ENCODE results near the gene NFATC2IP. TPM values are rescaled to one million over a fixed set of nuclear protein-coding genes. Genes with fewer than 3 reads are reported as not detected.
"Not testable (repeated sequence)": the region's sequence is repeated elsewhere in the genome, so short reads cannot be mapped to it uniquely, and the experiment has no call there.

NFATC2IP gene
- total RNA-seq, 4 donors from 2014 or later: 26.4 to 65.3 (median 35.1) TPM

- TF ChIP-seq POLR2AphosphoS5 (IDR thresholded peaks at IDR 0.05) (no peak), EP300 (IDR thresholded peaks at IDR 0.05) (no peak)
- no peaks in the 10 kb centered on the region for H3K36me3 ChIP-seq
- DNase-seq (ENCODE audit: low spot score in 2 of 2): no peak
- H3K4me3 ChIP-seq: no peak overlapping the region
- H3K9me3 ChIP-seq: no peaks in the 10 kb centered on the region
- 96% methylated on average over 4 of the region's 4 CpGs for WGBS
- peaks cover 3% of the 10 kb centered on the region for H3K4me1 ChIP-seq
- no peaks in the 10 kb centered on the region for H3K27me3 ChIP-seq
- H3K27ac ChIP-seq: no peak overlapping the region
Observed at GRCh38 chr16:28935346-28935745, 15.4 kb upstream of the NFATC2IP start.

- Histone ChIP-seq H3K9me3 (no peaks in the 10 kb centered on the region), H3K4me1 (peaks cover 3% of the 10 kb centered on the region), H3K4me3 (peak overlapping the region; percentile 24), H3K36me3 (no peaks in the 10 kb centered on the region), H3K27ac (no peak overlapping the region), H3K27me3 (no peaks in the 10 kb centered on the region)
- TF ChIP-seq POLR2AphosphoS5 (IDR thresholded peaks at IDR 0.05): no peak
- TF ChIP-seq POLR2A (IDR thresholded peaks at IDR 0.05): no peak
- no peak for TF ChIP-seq CTCF (IDR thresholded peaks at IDR 0.05)
- TF ChIP-seq EP300 (IDR thresholded peaks at IDR 0.05): no peak
- 33% methylated on average over 36 of the region's 36 CpGs for WGBS
- DNase-seq (ENCODE audit: low spot score in 2 of 2): peak; percentile 83 to 87
Observed at GRCh38 chr16:28935924-28936783, 14.6 kb upstream of the NFATC2IP start.

- no peaks in the 10 kb centered on the region for H3K27me3 ChIP-seq
- DNase-seq (ENCODE audit: low spot score in 2 of 2): no peak
- no peak for TF ChIP-seq EP300 (IDR thresholded peaks at IDR 0.05)
- no peak for TF ChIP-seq CTCF (IDR thresholded peaks at IDR 0.05)
- no peak for TF ChIP-seq POLR2AphosphoS5 (IDR thresholded peaks at IDR 0.05)
- no peak for TF ChIP-seq POLR2A (IDR thresholded peaks at IDR 0.05)
- peak overlapping the region; percentile 24 for H3K4me3 ChIP-seq
- peaks cover 3% of the 10 kb centered on the region for H3K4me1 ChIP-seq
- no peak overlapping the region for H3K27ac ChIP-seq
- H3K36me3 ChIP-seq: no peaks in the 10 kb centered on the region
- WGBS: 81% methylated on average over 24 of the region's 26 CpGs
- no peaks in the 10 kb centered on the region for H3K9me3 ChIP-seq
Observed at GRCh38 chr16:28936784-28937155, 14.0 kb upstream of the NFATC2IP start.

GRCh38 chr16:28937222-28937876 lies 13.4 kb upstream of the NFATC2IP start:
- WGBS: 82% methylated on average over 11 of the region's 14 CpGs
- H3K27me3 ChIP-seq: no peaks in the 10 kb centered on the region
- no peak overlapping the region for H3K27ac ChIP-seq
- TF ChIP-seq POLR2AphosphoS5 (IDR thresholded peaks at IDR 0.05): no peak
- TF ChIP-seq EP300 (IDR thresholded peaks at IDR 0.05): no peak
- TF ChIP-seq POLR2A (IDR thresholded peaks at IDR 0.05): no peak
- no peak for TF ChIP-seq CTCF (IDR thresholded peaks at IDR 0.05)
- H3K36me3 ChIP-seq: no peaks in the 10 kb centered on the region
- H3K9me3 ChIP-seq: no peaks in the 10 kb centered on the region
- H3K4me3 ChIP-seq: no peak overlapping the region
- peaks cover 3% of the 10 kb centered on the region for H3K4me1 ChIP-seq
- DNase-seq (ENCODE audit: low spot score in 2 of 2): no peak

GRCh38 chr16:28938721-28939120 lies 12.0 kb upstream of the NFATC2IP start:
- Histone ChIP-seq H3K36me3 (no peaks in the 10 kb centered on the region), H3K9me3 (no peaks in the 10 kb centered on the region), H3K27ac (no peak overlapping the region), H3K27me3 (no peaks in the 10 kb centered on the region), H3K4me3 (no peak overlapping the region), H3K4me1 (peaks cover 3% of the 10 kb centered on the region)
- no peak for TF ChIP-seq CTCF (IDR thresholded peaks at IDR 0.05)
- no peak for TF ChIP-seq POLR2AphosphoS5 (IDR thresholded peaks at IDR 0.05)
- no peak for TF ChIP-seq EP300 (IDR thresholded peaks at IDR 0.05)
- TF ChIP-seq POLR2A (IDR thresholded peaks at IDR 0.05): no peak
- no peak for DNase-seq (ENCODE audit: low spot score in 2 of 2)
- 80% methylated on average over 7 of the region's 7 CpGs for WGBS

- not testable (repeated sequence) for H3K4me3 ChIP-seq; H3K4me1 ChIP-seq; H3K27ac ChIP-seq; DNase-seq (ENCODE audit: low spot score in 2 of 2); H3K36me3 ChIP-seq; H3K9me3 ChIP-seq; H3K27me3 ChIP-seq
- 89% methylated on average over 7 of the region's 7 CpGs for WGBS
Observed at GRCh38 chr16:28939825-28940224, 10.9 kb upstream of the NFATC2IP start.

Measured in suprapubic skin (tissue), 4 donors.